GM12878 (cell line): ENCODE data around the gene LMTK2. TPM values are rescaled to one million over a fixed set of nuclear protein-coding genes. Genes with fewer than 3 reads are reported as not detected.

Source experiments
- ATAC-seq: fragments of 200-7000 bp; cut with Tn5 transposase; 3 replicates; pipeline ENCODE4 v1.9.1; 2020; ENCODE audit warnings: mild to moderate bottlenecking, moderate library complexity
- BruUV-seq: library from RNA; stranded (reverse); fragments of 400-500 nt; replicated peaks from 2 replicates; lab custom pipeline; 2021; lab: Mats Ljungman, UMichigan
- CTCF ChIA-PET: fragments of 300-600 bp; sonication (Branson Sonifier 250); formaldehyde crosslinking; extraction: SDS; loops from one replicate; lab custom pipeline; 2021; ENCODE audit warnings: inconsistent platforms; lab: Yijun Ruan, JAX
- POLR2A ChIA-PET: fragments of 350-600 bp; formaldehyde crosslinking; extraction: SDS; loops from one replicate; lab custom pipeline; 2021; ENCODE audit warnings: inconsistent platforms; lab: Charles Lee
- RAD21 ChIA-PET: fragments of 300-600 bp; sonication (Branson Sonifier 250); formaldehyde crosslinking; loops from one replicate; lab custom pipeline; 2023; ENCODE audit warnings: antibody characterized with exemption; ENCODE audit not compliant: unreplicated experiment; lab: Charles Lee
- SMC1A ChIA-PET: fragments of 300-600 bp; sonication (Branson Sonifier 250); formaldehyde crosslinking; loops from one replicate; lab custom pipeline; 2023; ENCODE audit not compliant: unreplicated experiment, uncharacterized antibody; lab: Charles Lee
- DNase-seq: peaks from one replicate; pipeline ENCODE4 v3.0.0-alpha.2; 2011; ENCODE audit warnings: low read depth, low spot score
- FAIRE-seq: peaks from 3 replicates; lab custom pipeline; 2011; peaks lifted over from hg19 to GRCh38; lab: Jason Lieb, UNC
- H2AFZ ChIP-seq: 2 replicates; pipeline ENCODE4 v1.6.0; 2011; ENCODE audit warnings: low read depth, low read length, control low read depth; ENCODE audit not compliant: control insufficient read depth
- H3K27ac ChIP-seq: 2 replicates; pipeline ENCODE4 v1.5.1; 2011; ENCODE audit warnings: control low read depth; ENCODE audit not compliant: control insufficient read depth, insufficient read depth
- H3K27me3 ChIP-seq, 2 experiments: replicated peaks in 1 of 2; 2 replicates each; pipeline versions ENCODE4 v1.6.0 to v1.6.1; 2011; ENCODE audit warnings: low read length in 1 of 2; ENCODE audit not compliant: control insufficient read depth in 2 of 2, insufficient read depth in 2 of 2
- H3K36me3 ChIP-seq, 2 experiments: 2 replicates each; pipeline ENCODE4 v1.5.1; 2011; ENCODE audit warnings: low read length in 1 of 2; ENCODE audit not compliant: control insufficient read depth in 2 of 2, insufficient read depth in 2 of 2
- H3K4me1 ChIP-seq: 2 replicates; pipeline ENCODE4 v1.6.1; 2011; ENCODE audit warnings: mild to moderate bottlenecking, low read length, moderate library complexity, mixed read lengths; ENCODE audit not compliant: control insufficient read depth, insufficient read depth
- H3K4me2 ChIP-seq: 2 replicates; pipeline ENCODE4 v1.6.0; 2011; ENCODE audit warnings: control low read depth; ENCODE audit not compliant: control insufficient read depth, insufficient read depth
- H3K4me3 ChIP-seq: fragments of 200-600 bp; sonication (generic); 2 replicates; pipeline ENCODE4 v1.5.1; 2016
- H3K79me2 ChIP-seq: 2 replicates; pipeline ENCODE4 v1.6.0; 2011; ENCODE audit warnings: low read length; ENCODE audit not compliant: control insufficient read depth, insufficient read depth
- H3K9ac ChIP-seq: 2 replicates; pipeline ENCODE4 v1.8.0; 2011; ENCODE audit warnings: low read length, control low read depth, mixed read lengths; ENCODE audit not compliant: control insufficient read depth, insufficient read depth
- H3K9me3 ChIP-seq: replicated peaks from 3 replicates; pipeline ENCODE4 v1.5.1; 2011; ENCODE audit warnings: mild to moderate bottlenecking, low read length; ENCODE audit not compliant: control insufficient read depth, insufficient read depth
- H4K20me1 ChIP-seq: 2 replicates; pipeline ENCODE4 v1.6.0; 2011; ENCODE audit not compliant: control insufficient read depth, insufficient read depth
- CHD2 ChIP-seq: IDR thresholded peaks from 2 replicates; pipeline ENCODE4 v1.6.1; 2011; ENCODE audit warnings: low read depth, low read length, improper control_type of control experiment, borderline replicate concordance
- FOXK2 ChIP-seq: fragments of 450-650 bp; IDR thresholded peaks from 2 replicates; pipeline ENCODE4 v1.6.1; 2017; ENCODE audit warnings: mild to moderate bottlenecking, moderate library complexity
- IKZF2 ChIP-seq, 2 experiments: fragments of 450-650 bp; IDR thresholded peaks; 2 replicates each; pipeline ENCODE4 v1.6.1; 2017; ENCODE audit warnings: mild to moderate bottlenecking in 2 of 2, moderate library complexity in 2 of 2
- RAD51 ChIP-seq: fragments of 450-650 bp; IDR thresholded peaks from 2 replicates; pipeline ENCODE4 v1.6.1; 2016; ENCODE audit warnings: moderate library complexity, mild to moderate bottlenecking, inconsistent platforms
- RUNX3 ChIP-seq: IDR thresholded peaks from 2 replicates; pipeline ENCODE4 v1.6.1; 2012; ENCODE audit warnings: low read length, inconsistent platforms
- SIX5 ChIP-seq: IDR thresholded peaks from 2 replicates; pipeline ENCODE4 v1.6.1; 2011; ENCODE audit warnings: mild to moderate bottlenecking, low read depth, low read length, moderate library complexity; ENCODE audit not compliant: severe bottlenecking
- STAT3 ChIP-seq: IDR thresholded peaks from 2 replicates; pipeline ENCODE4 v1.6.1; 2011; ENCODE audit warnings: low read depth, low read length, improper control_type of control experiment
- WRNIP1 ChIP-seq: IDR thresholded peaks from 2 replicates; pipeline ENCODE4 v1.6.1; 2011; ENCODE audit warnings: low read depth, low read length, improper control_type of control experiment, borderline replicate concordance
- ZNF217 ChIP-seq: fragments of 450-650 bp; IDR thresholded peaks from 2 replicates; pipeline ENCODE4 v1.6.1; 2017; ENCODE audit warnings: antibody characterized with exemption, mild to moderate bottlenecking
- WGBS: methylation state at CpG from one replicate; pipeline ENCODE4 v1.1.6; 2016; ENCODE audit warnings: low lambda C conversion rate; ENCODE audit not compliant: insufficient replicate concordance, insufficient coverage; ENCODE audit errors: missing lambda C conversion rate; 5-methylcytosine and 5-hydroxymethylcytosine counted together
- in situ Hi-C: fragments of 300-500 bp; cut with MboI; formaldehyde crosslinking; loops from 9 replicates; pipeline ENCODE4 v1.14.3; 2018; ENCODE audit warnings: mixed read lengths
- intact Hi-C: fragments of 100-400 bp; cut with micrococcal nuclease; formaldehyde crosslinking; loops from one replicate; pipeline ENCODE4 v1.14.2; 2022; ENCODE audit not compliant: unreplicated experiment
- polyA plus RNA-seq, 11 experiments: library from polyadenylated mRNA; depleted of rRNA in 4 of 11; unstranded in 6 of 11; stranded (reverse) in 5 of 11; fragments of >200 nt; fragmentation: Nextera tagmentation in 4 of 11; fragmentation: Illumina TruSeq in 1 of 11; extraction: Ambion mirVana in 4 of 11; extraction: Trizol in 1 of 11; gene quantifications; 1 replicate in 1 of 11; 2 replicates in 10 of 11; pipeline versions ENCODE4 v1.2.1 to v1.2.3, GENCODE V29; 2011 to 2016; ENCODE audit warnings: inconsistent platforms in 2 of 11, missing spikeins in 2 of 11, low read depth in 1 of 11
- total RNA-seq, 4 experiments: library from RNA; depleted of rRNA in 3 of 4; stranded (reverse); fragments of >200 nt in 3 of 4; fragmentation: Illumina TruSeq in 1 of 4; extraction: Trizol in 1 of 4; gene quantifications; 2 replicates each; pipeline versions ENCODE4 v1.2.1 to v1.2.3, GENCODE V29; 2013 to 2021
- TF ChIP-seq, protein P1 (sequence below): fragments of 450-650 bp; IDR thresholded peaks from 2 replicates; pipeline ENCODE4 v1.6.1; 2017; ENCODE audit warnings: mild to moderate bottlenecking, low read depth, inconsistent platforms; ENCODE audit not compliant: poor library complexity, severe bottlenecking

Gene LMTK2
- total and polyA plus RNA-seq, 10 of the 15 experiments (the other 5 are each of a cell fraction or from before 2014, with no cell fraction given): 0.68 to 8.7 (median 4.6) TPM

DNA sequence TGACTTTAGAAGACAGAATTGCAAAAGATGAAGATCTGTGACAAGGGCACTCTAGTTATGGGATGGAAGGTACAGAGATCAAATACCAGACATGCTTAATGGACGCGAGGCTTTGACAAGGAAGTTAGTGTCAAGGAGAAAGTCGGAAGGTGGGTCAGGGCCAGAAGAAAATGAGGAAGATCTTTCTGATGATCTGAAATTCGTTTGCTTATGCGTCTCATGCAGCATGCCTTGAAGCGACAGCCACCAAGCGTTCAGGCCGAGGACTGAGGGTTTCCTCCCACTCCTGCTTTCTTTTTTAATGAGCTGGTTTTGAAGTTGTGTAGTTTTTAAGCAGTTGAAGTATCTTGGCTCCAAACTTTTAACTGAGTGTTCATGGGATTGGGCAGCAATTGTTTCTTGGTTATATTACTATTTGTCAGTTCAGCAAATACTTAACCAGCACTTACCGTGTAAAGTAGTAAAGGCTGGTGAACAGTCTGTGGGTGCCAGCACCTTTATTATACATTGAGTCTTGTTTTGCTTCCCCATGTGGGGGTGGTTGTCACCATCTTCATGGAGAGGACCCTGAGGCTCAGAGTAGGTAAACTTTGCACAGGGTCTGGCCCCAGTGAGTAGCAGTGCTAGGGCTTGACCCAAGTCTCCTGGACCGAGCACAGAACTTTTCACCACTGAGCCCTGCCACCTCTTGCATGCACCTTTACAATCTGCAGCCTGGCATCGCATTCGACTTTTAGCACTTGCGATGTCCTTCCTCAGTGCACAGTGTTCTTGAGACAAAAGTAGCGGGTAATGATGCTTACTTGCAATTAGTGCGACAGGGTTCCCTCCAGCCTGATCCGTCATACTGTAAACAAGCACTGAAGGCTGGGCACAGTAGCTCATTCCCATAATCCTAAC, 90.3 kb downstream of the LMTK2 start:
- no peak for ATAC-seq
- peaks cover 2 to 5% of the 10 kb centered on the region in 2 experiments; a peak in 3 of 4 replicates for H3K36me3 ChIP-seq
- no peaks in the 10 kb centered on the region for H3K79me2 ChIP-seq
- BruUV-seq: no TSS peak
- in situ Hi-C loops (no loop called here), intact Hi-C loops (no loop called here)
- H2AFZ ChIP-seq: no peak overlapping the region
- peaks cover 28% of the 10 kb centered on the region for H3K4me1 ChIP-seq
- ChIA-PET RAD21 (no interaction called here), SMC1A (interaction anchor here (0.6 to 1.7 kb wide), 2 partner anchors 28 to 162 kb away, joined by 3 to 4 read pairs; no protein-coding TSS in a partner anchor), CTCF (interaction anchor here (0.7 to 1.1 kb wide), 2 partner anchors 15 to 28 kb away, joined by 3 to 5 read pairs; no protein-coding TSS in a partner anchor), POLR2A (no interaction called here)
- H3K4me3 ChIP-seq: no peak overlapping the region
- H3K27me3 ChIP-seq: no peaks in the 10 kb centered on the region
- peaks cover 4% of the 10 kb centered on the region; the same call in 1 of the 2 replicates for H4K20me1 ChIP-seq
- no peak for TF ChIP-seq RUNX3
- TF ChIP-seq RAD51: no peak
- no peak for TF ChIP-seq SIX5
- TF ChIP-seq FOXK2: no peak
- TF ChIP-seq, protein P1, sequence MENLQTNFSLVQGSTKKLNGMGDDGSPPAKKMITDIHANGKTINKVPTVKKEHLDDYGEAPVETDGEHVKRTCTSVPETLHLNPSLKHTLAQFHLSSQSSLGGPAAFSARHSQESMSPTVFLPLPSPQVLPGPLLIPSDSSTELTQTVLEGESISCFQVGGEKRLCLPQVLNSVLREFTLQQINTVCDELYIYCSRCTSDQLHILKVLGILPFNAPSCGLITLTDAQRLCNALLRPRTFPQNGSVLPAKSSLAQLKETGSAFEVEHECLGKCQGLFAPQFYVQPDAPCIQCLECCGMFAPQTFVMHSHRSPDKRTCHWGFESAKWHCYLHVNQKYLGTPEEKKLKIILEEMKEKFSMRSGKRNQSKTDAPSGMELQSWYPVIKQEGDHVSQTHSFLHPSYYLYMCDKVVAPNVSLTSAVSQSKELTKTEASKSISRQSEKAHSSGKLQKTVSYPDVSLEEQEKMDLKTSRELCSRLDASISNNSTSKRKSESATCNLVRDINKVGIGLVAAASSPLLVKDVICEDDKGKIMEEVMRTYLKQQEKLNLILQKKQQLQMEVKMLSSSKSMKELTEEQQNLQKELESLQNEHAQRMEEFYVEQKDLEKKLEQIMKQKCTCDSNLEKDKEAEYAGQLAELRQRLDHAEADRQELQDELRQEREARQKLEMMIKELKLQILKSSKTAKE: no peak
- TF ChIP-seq CHD2: no peak
- TF ChIP-seq STAT3: no peak
- no peak for TF ChIP-seq IKZF2 (IDR thresholded peaks at IDR 0.05)
- TF ChIP-seq WRNIP1: no peak
- no peak for TF ChIP-seq ZNF217
- DNase-seq: no peak
- H3K9ac ChIP-seq: no peak overlapping the region
- no peak overlapping the region for H3K27ac ChIP-seq
- H3K9me3 ChIP-seq: no peaks in the 10 kb centered on the region; the same call in 2 of the 3 replicates
- WGBS: 93% methylated on average over 16 of the region's 16 CpGs
- FAIRE-seq: no peak
- H3K4me2 ChIP-seq: no peak overlapping the region
